NCI-H526 (cell line): Measurements from ENCODE around the gene NMRK1.

Experiments
- DNase-seq, 2 experiments: peaks; one replicate each; lab custom pipeline; 2025; lab: John Stamatoyannopoulos, UW

NMRK1 gene

DNA sequence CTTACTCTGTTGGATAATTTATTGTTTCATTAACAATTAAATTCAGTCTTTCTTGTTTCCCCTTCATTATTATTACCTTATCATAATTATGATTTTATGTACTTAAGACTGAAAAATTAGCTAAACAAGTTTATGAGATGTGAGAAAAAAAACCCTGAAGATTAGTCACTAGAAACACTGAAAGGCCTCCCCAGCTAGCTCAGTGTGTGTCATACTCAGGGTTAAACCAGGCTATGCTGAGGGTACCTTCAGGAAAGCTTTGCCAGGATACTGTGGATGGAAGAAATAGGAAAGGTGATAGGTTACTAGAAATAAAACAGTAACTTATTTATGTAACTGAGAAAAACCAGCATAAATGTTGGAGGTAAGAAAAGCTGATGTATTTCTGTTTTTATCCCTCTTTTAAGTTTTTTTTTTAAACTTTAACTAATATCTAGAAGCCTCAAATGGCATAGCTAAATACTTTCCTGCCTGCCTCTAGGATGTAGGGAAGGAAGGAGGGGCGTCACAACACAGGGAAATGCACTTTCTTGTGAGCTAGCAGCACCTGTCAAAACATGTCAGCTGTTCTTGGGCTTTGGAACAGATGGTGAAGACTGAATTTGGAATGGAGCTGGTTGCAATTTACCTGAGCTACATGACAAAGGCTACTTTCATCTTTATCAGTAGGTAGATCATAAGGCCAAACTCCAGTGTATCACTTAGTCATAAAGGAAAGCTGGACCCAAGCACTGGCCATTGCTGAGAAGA is 24.2 kb downstream of the NMRK1 start:
- no peak for DNase-seq

DNA sequence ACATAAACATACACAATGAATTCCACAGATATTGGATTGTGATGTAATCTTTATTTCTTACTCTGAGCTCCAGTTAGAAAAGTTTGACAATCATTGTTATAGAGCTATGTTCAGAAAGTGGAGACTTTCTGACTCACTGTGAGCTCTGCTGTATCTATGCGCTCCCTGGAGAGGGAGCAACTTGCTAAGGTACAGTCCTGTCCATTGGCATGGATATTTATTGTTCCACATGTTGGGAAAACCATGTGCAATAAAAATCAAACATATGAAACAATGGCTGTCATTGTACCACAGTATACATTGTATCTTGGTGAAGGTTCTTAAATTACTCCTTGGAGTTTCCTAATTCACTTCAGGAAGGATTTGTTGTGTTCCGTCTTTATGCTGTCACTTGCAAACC is 26.8 kb downstream of the NMRK1 start:
- no peak for DNase-seq

DNA sequence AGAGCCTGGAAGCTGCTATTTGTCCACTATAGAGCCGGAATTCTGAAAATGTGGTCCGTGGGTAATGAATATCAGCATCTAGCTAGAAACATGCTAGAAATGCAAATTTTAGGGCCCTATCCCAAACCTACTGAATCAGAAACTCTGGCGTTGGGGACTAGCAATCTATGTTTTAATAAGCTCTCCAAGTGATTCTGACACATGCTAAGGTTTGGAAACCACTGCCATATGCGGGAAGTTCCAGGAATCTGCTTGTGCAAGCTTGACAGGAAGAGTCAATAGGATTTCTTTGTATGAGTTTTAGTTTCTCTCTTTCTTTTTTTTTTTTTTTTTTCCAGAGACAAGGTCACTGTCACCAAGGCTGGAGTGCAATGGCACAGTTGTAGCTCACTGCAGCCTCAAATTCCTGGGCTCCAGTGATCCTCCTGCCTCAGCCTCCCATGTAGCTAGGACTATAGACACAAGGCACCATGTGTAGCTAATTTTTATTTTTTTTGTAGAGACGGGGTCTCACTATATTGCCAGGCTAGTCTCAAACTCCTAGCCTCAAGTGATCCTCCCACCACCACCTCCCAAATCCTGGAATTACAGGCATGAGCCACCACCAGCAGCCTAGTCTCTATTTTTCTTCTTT is 33.5 kb downstream of the NMRK1 start:
- no peak for DNase-seq

DNA sequence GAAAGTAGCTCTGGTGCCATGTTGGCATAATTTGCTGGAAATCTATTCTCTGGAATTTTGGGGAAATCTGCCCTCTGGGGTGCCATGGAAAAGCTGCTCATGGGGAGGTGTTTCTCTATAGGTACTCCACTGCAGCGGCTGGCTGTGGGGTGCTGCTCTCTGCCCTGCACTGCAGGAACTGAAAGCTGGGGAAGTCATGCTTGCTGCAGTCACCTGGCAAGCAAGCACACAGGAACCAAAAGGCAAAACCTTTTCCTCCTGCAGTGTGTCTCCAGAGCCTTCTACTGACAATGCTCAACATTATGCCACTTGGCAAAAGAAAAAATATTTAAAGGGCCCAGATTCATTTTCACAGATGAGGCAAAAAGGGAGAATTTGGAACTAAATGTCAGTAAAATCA is 34.1 kb downstream of the NMRK1 start:
- no peak for DNase-seq

DNA sequence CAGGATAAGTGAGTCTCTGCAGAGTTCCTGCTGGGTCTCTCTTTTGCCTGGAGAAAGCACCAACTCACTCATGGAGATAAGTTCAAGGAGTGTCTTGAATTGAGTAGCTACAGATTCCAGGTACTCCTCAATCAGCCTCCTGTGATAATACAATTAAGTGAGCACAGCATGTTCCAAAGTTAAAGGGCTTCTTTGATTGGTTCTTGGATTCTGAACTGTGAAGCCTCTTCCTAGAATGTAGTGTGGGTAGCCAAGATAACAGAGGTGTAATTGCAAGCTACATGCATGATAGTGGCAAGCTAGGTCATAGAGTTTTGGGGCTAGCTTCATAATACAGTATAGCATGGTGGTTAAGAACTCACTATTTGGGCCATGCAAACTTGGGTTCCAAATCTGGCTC is 36.7 kb downstream of the NMRK1 start:
- no peak for DNase-seq

GRCh38 chr9:75047506-75047905 is 40.4 kb downstream of the NMRK1 start:
- no peak for DNase-seq

- no peak for DNase-seq
These were observed 41.1 kb downstream of the NMRK1 start for GRCh38 chr9:75046725-75047345.

- no peak for DNase-seq
These were observed 46.9 kb downstream of the NMRK1 start for GRCh38 chr9:75041041-75041440.

DNA sequence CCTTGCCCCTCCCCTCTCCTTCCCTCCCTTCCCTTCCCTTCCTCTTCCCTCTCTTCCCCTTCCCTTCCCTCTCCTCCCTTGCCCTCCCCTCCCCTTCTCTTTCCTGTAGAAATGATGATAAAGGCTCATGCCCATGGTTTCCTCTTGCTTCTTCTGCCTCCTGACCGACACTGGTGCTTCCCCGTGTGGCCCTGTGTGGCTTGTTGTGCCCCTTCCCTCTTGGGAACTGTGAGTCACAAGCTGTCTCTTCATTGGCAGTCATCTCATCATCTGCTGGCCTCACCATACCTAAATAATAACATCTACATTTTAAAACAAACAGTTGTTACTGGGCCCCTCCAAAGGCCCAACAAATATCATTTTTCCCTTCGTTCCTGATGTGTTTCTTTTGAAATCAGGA is 48.2 kb downstream of the NMRK1 start:
- no peak for DNase-seq

GRCh38 chr9:75039009-75039408 is 48.9 kb downstream of the NMRK1 start:
- no peak for DNase-seq

DNA sequence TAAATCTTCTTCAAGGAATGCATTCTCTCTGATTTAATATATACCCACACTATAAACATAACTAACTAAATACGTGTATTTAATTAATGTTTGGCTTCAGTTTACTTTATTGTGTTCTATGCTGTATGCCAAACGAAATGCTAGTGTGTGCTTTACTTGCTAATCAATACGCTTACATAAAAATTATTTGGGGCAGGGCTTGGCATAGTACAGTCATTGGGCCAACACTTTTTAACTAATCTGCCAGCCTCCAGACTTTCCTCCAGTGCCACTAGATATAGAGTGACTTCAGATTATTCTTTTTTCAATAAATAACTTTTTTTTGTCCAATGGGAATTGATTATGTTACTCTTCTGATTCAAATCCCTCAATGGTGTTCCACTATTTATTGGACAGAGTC is 51.2 kb downstream of the NMRK1 start:
- DNase-seq, result no peak

GRCh38 chr9:75033791-75034473 is 54.0 kb downstream of the NMRK1 start:
- no peak for DNase-seq

DNA sequence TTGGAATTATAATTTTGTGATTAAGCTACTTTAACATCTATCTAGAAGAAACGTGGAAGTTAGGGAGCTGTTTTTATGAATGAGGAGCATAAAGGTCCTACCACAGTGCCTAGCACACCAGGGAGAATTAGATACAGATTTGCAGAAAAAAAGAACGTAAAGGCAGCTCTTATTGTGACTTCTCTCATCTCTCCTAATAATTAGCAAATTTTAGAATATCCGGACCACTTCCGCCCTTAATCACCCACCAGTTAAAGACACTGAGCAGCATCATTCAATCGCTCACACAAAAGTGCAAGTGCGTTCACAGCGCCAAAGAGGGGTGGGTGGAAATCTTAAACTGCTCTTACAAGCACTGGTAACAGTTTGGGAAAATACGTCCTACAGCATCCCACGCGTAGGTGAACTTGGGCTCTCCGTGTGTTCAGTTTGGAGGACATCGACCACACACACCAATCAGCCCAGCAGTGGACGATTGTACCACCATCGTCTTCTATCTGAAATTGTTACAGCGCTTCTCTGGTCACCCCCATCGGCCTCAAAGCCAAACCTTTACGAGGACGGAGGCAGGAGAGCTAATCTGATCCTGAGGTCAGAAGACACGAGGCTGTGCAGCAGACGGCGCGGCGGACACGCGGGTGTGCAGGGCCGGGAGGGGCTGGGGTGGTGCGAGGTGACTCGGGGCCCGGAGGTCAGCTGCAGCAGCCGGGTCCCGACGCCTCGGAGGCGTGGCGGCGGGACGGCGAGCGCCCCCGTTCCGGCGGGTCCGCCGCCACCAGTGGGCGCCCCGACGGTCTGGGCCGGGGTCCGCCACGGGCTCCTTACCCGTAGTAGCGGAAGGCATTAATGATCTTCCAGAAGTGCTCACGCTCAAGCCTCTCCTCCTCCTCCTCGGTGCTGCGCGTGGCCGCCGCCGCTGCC is 60.5 kb downstream of the NMRK1 start:
- DNase-seq, result peak; percentile 25 to 61

DNA sequence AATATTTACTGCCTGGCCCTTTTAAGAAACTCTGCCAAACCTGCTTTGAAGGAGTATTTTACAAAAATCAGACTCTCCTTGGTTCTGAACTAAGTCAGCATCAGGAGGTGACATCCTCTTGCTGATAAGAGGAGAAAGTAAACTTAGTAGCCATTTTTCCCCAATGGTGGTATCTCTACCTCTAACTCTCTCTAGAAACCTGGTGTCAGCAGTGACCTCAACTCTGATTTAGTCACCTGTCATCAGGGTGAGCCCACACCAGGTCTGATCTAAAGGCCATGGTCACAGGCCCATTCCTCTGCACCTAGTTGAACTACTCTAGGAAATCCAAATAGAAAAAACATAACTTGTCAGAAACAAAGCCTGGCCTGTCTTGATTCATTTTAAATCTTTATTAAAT is 64.1 kb downstream of the NMRK1 start:
- no peak for DNase-seq

GRCh38 chr9:75019654-75020053 is 68.3 kb downstream of the NMRK1 start:
- no peak for DNase-seq

GRCh38 chr9:75019022-75019421 is 68.9 kb downstream of the NMRK1 start:
- DNase-seq, result no peak

DNA sequence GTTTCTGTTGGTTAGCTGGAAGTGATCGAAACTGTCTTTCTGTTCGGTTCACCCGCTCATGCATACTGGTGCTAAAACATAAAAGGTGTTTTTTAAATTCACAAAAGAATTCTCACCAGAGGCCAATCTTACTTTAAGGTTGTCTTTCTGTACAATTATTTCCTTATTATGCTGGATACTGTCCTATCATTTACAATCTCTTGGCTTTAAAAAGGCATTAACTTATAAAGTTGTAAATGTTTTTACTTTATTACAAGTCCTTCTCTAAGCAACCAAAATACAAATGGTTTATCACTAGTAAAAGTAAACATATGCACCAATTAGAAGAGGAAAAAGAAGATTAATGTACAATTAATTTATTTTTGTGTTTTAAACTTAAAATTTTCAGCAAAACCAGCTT is 70.6 kb downstream of the NMRK1 start:
- DNase-seq, result no peak

- DNase-seq, result no peak
These were observed 74.2 kb downstream of the NMRK1 start for GRCh38 chr9:75013735-75014134.
